COR-L47 (cell line): ENCODE measurements around the gene EGLN3.
A peak's percentile ranks its signal among the peaks of the same experiment; 100 is the strongest.

ENCODE experiments used
- DNase-seq: peaks from one replicate; lab custom pipeline; 2025; lab: John Stamatoyannopoulos, UW

Gene EGLN3

GRCh38 chr14:33962016-33962415 lies 11.1 kb upstream of the EGLN3 start:
- DNase-seq: no peak

GRCh38 chr14:33959692-33960151 lies 8.8 kb upstream of the EGLN3 start:
- DNase-seq: no peak

- DNase-seq: no peak
Measured at GRCh38 chr14:33958605-33959226, 7.8 kb upstream of the EGLN3 start.

- no peak for DNase-seq
Measured at GRCh38 chr14:33957993-33958392, 7.1 kb upstream of the EGLN3 start.

GRCh38 chr14:33957299-33957698 lies 6.4 kb upstream of the EGLN3 start:
- DNase-seq: no peak

GRCh38 chr14:33956640-33957039 lies 5.8 kb upstream of the EGLN3 start:
- no peak for DNase-seq

GRCh38 chr14:33954016-33954598 lies 3.2 kb upstream of the EGLN3 start:
- peak; percentile 35 for DNase-seq

- DNase-seq: no peak
Measured at GRCh38 chr14:33952541-33952940, 1.7 kb upstream of the EGLN3 start.

GRCh38 chr14:33951183-33951840 lies 438 bp upstream of the EGLN3 start:
- DNase-seq: no peak

- peak; percentile 23 for DNase-seq
Measured at GRCh38 chr14:33949411-33949893, 1.4 kb downstream of the EGLN3 start.

GRCh38 chr14:33948869-33949408 lies 1.9 kb downstream of the EGLN3 start:
- DNase-seq: no peak

GRCh38 chr14:33948145-33948868 lies 2.6 kb downstream of the EGLN3 start:
- DNase-seq: no peak

- no peak for DNase-seq
Measured at GRCh38 chr14:33946679-33947476, 4.0 kb downstream of the EGLN3 start.

GRCh38 chr14:33945210-33946088 lies 5.4 kb downstream of the EGLN3 start:
- no peak for DNase-seq

GRCh38 chr14:33943096-33943883 lies 7.6 kb downstream of the EGLN3 start:
- peak; percentile 99 for DNase-seq

- DNase-seq: no peak
Measured at GRCh38 chr14:33941718-33942117, 9.2 kb downstream of the EGLN3 start.

- DNase-seq: no peak
Measured at GRCh38 chr14:33940561-33941011, 10.3 kb downstream of the EGLN3 start.

GRCh38 chr14:33938131-33938949 lies 12.5 kb downstream of the EGLN3 start:
- DNase-seq: peak; percentile 91

- DNase-seq: no peak
Measured at GRCh38 chr14:33936391-33936790, 14.5 kb downstream of the EGLN3 start.
